ENCODE results near the gene SETD7. TPM values are rescaled to one million over a fixed set of nuclear protein-coding genes. Genes with fewer than 3 reads are reported as not detected.
A peak's percentile ranks its signal among the peaks of the same experiment; 100 is the strongest.

The SETD7 gene
- total RNA-seq, 2 experiments from 2014 or later, result 23.1 to 23.5 TPM

- Histone ChIP-seq H3K27ac (ENCODE audit: low read depth in 1 of 2, low read length in 2 of 2) (no peak overlapping the region), H3K36me3 (ENCODE audit: insufficient read depth, low read length) (no peaks in the 10 kb centered on the region), H3K4me3 (ENCODE audit: low read length) (no peak overlapping the region), H3K4me1 (ENCODE audit: insufficient read depth, low read length) (no peaks in the 10 kb centered on the region), H3K9me3 (ENCODE audit: control insufficient read depth in 1 of 2, insufficient read depth in 1 of 2, low read length in 2 of 2) (no peaks in the 10 kb centered on the region), H3K27me3 (ENCODE audit: control insufficient read depth in 1 of 2, insufficient read depth in 2 of 2, low read length in 2 of 2) (no peaks in the 10 kb centered on the region)
- TF ChIP-seq CTCF (IDR thresholded peaks at IDR 0.05), result no peak
- H3K36me3 Mint-ChIP-seq (ENCODE audit: low read depth), result no peaks in the 10 kb centered on the region
- ChIA-PET CTCF (no interaction called here), POLR2A (no interaction called here)
- ATAC-seq (ENCODE audit: poor library complexity) (no peak), DNase-seq (no peak)
- no peaks in the 10 kb centered on the region for H3K9me3 Mint-ChIP-seq
- H3K27me3 Mint-ChIP-seq, result no peaks in the 10 kb centered on the region
- no peak overlapping the region for H3K4me3 Mint-ChIP-seq
- no peak overlapping the region for H3K27ac Mint-ChIP-seq
- intact Hi-C loops (cut with DNase I, micrococcal nuclease), result no loop called here
- H3K4me1 Mint-ChIP-seq (ENCODE audit: low read depth), result no peaks in the 10 kb centered on the region
These were observed 12.4 kb upstream of the SETD7 start for GRCh38 chr4:139568206-139568955.

GRCh38 chr4:139567159-139567870 lies 11.3 kb upstream of the SETD7 start:
- Mint-ChIP-seq H3K4me3 (no peak overlapping the region), H3K9me3 (no peaks in the 10 kb centered on the region), H3K27ac (no peak overlapping the region), H3K27me3 (no peaks in the 10 kb centered on the region), H3K36me3 (ENCODE audit: low read depth) (no peaks in the 10 kb centered on the region), H3K4me1 (ENCODE audit: low read depth) (no peaks in the 10 kb centered on the region)
- no peak overlapping the region for H3K27ac ChIP-seq (ENCODE audit: low read depth in 1 of 2, low read length in 2 of 2)
- no peak overlapping the region for H3K4me3 ChIP-seq (ENCODE audit: low read length)
- H3K4me1 ChIP-seq (ENCODE audit: insufficient read depth, low read length), result no peaks in the 10 kb centered on the region
- no peak for TF ChIP-seq CTCF (IDR thresholded peaks at IDR 0.05)
- DNase-seq (no peak), ATAC-seq (ENCODE audit: poor library complexity) (no peak)
- intact Hi-C loops (cut with DNase I, micrococcal nuclease), result no loop called here
- ChIA-PET CTCF (no interaction called here), POLR2A (interaction anchor here (1.1 to 1.4 kb wide), 2 partner anchors 11 to 114 kb away, joined by 4 to 5 read pairs; partner anchors contain the start of gene SETD7)
- no peaks in the 10 kb centered on the region for H3K9me3 ChIP-seq (ENCODE audit: control insufficient read depth in 1 of 2, insufficient read depth in 1 of 2, low read length in 2 of 2)
- no peaks in the 10 kb centered on the region for H3K27me3 ChIP-seq (ENCODE audit: control insufficient read depth in 1 of 2, insufficient read depth in 2 of 2, low read length in 2 of 2)
- H3K36me3 ChIP-seq (ENCODE audit: insufficient read depth, low read length), result no peaks in the 10 kb centered on the region

- ChIA-PET POLR2A (interaction anchor here (0.8 kb wide), 1 partner anchor 8 kb away, joined by 3 read pairs; no protein-coding TSS in a partner anchor), CTCF (interaction anchor here (0.7 kb wide), 1 partner anchor 30 kb away, joined by 3 read pairs; no protein-coding TSS in a partner anchor)
- H3K4me1 Mint-ChIP-seq (ENCODE audit: low read depth), result peaks cover 14% of the 10 kb centered on the region
- no peaks in the 10 kb centered on the region for H3K9me3 ChIP-seq (ENCODE audit: control insufficient read depth in 1 of 2, insufficient read depth in 1 of 2, low read length in 2 of 2)
- no peaks in the 10 kb centered on the region for H3K36me3 Mint-ChIP-seq (ENCODE audit: low read depth)
- DNase-seq (peak in 3 of 14 experiments; percentile 15 to 36 (median 23)), ATAC-seq (ENCODE audit: poor library complexity) (no peak)
- no peak overlapping the region for H3K4me3 Mint-ChIP-seq
- H3K27me3 Mint-ChIP-seq, result no peaks in the 10 kb centered on the region
- TF ChIP-seq CTCF (IDR thresholded peaks at IDR 0.05), result peak; percentile 13
- no peak overlapping the region for H3K4me3 ChIP-seq (ENCODE audit: low read length)
- H3K9me3 Mint-ChIP-seq, result no peaks in the 10 kb centered on the region
- H3K4me1 ChIP-seq (ENCODE audit: insufficient read depth, low read length), result peaks cover 18% of the 10 kb centered on the region
- no peaks in the 10 kb centered on the region for H3K36me3 ChIP-seq (ENCODE audit: insufficient read depth, low read length)
- H3K27ac ChIP-seq (ENCODE audit: low read depth in 1 of 2, low read length in 2 of 2), result no peak overlapping the region
- no peaks in the 10 kb centered on the region for H3K27me3 ChIP-seq (ENCODE audit: control insufficient read depth in 1 of 2, insufficient read depth in 2 of 2, low read length in 2 of 2)
- H3K27ac Mint-ChIP-seq, result no peak overlapping the region
- intact Hi-C loops (cut with DNase I, micrococcal nuclease), result loop anchor here in 1 of 2 experiments (1.0 to 5.0 kb wide), 2 partner anchors 21 to 37 kb away; no protein-coding TSS in a partner anchor
These were observed 8.5 kb upstream of the SETD7 start for GRCh38 chr4:139564502-139564901.

All from CD4-positive, alpha-beta T cell (primary cell).